ENCODE data around the gene CACNA1I.
"Not testable (repeated sequence)": the region's sequence is repeated elsewhere in the genome, so short reads cannot be mapped to it uniquely, and the experiment has no call there.

CACNA1I gene

DNA sequence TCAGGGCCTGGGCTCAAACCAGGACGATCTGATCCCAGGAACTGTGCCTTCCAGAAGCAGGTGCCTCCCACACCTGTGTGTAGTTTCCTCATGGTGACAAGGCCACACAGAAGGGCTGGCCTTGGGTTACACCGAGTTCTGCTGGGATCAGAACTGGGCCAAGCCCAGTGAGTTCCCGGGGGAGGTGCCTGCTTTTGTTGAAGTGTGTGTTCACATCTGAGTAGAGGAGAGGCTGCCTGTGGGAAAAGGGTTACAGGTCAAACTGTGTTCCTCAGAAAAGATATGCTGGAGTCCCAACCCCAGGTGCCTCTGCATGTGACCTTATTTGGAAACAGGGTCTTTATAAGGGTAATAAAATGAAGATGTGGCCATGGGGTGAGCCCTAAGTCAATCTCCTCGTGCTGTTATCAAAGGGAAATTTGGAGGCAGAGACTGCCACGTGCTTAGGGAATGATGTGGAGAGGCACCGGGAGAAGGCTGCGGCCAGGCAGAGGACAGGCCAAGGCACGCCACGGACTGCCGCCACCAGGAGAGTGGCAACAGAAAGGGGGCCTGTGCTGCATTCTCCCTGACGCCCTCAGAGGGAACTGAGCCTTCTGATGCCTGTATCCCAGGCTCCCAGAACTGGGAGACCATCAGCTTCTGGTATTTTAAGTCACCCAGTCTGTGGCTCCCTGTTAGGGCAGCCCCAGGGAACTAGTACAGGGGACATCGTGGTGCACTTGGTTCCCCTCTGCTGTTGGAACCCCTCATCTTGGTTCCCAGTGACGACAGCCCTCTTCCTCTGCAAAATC is 158.8 kb downstream of the CACNA1I start:
- Histone ChIP-seq H3K9ac (ENCODE audit: low read depth, low read length) (no peak overlapping the region), H3K27me3 (ENCODE audit: control insufficient read depth, insufficient read depth, low read length) (no peaks in the 10 kb centered on the region), H3K4me1 (ENCODE audit: control insufficient read depth, insufficient read depth, low read length) (peaks cover 2% of the 10 kb centered on the region), H3K9me3 (ENCODE audit: control insufficient read depth, insufficient read depth, low read length) (no peaks in the 10 kb centered on the region), H3K36me3 (ENCODE audit: control insufficient read depth, insufficient read depth, low read length) (no peaks in the 10 kb centered on the region), H3K4me3 (ENCODE audit: low read depth, low read length) (no peak overlapping the region)

DNA sequence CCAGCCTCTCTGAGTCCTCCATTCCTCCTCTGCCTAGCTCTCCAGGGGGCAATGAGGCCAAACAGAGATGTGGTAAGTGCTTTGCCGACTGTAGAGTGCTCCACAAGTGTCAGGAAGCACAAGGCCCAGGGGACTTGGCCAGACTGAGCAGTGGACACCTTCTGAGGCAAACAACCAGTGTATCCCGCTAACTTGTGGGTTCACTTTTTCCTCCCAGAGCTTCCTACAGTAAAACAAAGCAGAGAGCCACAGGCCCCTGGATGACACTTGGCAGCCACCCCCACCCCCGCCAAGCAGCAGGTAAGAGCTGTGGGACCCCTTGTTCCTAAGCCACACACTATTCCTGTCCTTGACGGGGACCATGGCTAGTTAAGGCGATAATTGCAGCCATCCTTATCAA is 160.9 kb downstream of the CACNA1I start:
- Histone ChIP-seq H3K9ac (ENCODE audit: low read depth, low read length) (no peak overlapping the region), H3K36me3 (ENCODE audit: control insufficient read depth, insufficient read depth, low read length) (no peaks in the 10 kb centered on the region), H3K27me3 (ENCODE audit: control insufficient read depth, insufficient read depth, low read length) (no peaks in the 10 kb centered on the region), H3K4me3 (ENCODE audit: low read depth, low read length) (no peak overlapping the region), H3K9me3 (ENCODE audit: control insufficient read depth, insufficient read depth, low read length) (no peaks in the 10 kb centered on the region), H3K4me1 (ENCODE audit: control insufficient read depth, insufficient read depth, low read length) (peaks cover 2% of the 10 kb centered on the region)

- no peaks in the 10 kb centered on the region for H3K27me3 ChIP-seq (ENCODE audit: control insufficient read depth, insufficient read depth, low read length)
Observed at GRCh38 chr22:39731881-39732555, 161.5 kb downstream of the CACNA1I start.

GRCh38 chr22:39732625-39733024 is 162.1 kb downstream of the CACNA1I start:
- H3K36me3 ChIP-seq (ENCODE audit: control insufficient read depth, insufficient read depth, low read length) = no peaks in the 10 kb centered on the region
- no peaks in the 10 kb centered on the region for H3K9me3 ChIP-seq (ENCODE audit: control insufficient read depth, insufficient read depth, low read length)
- peaks cover 2% of the 10 kb centered on the region for H3K4me1 ChIP-seq (ENCODE audit: control insufficient read depth, insufficient read depth, low read length)
- no peak overlapping the region for H3K4me3 ChIP-seq (ENCODE audit: low read depth, low read length)
- no peaks in the 10 kb centered on the region for H3K27me3 ChIP-seq (ENCODE audit: control insufficient read depth, insufficient read depth, low read length)
- H3K9ac ChIP-seq (ENCODE audit: low read depth, low read length) = no peak overlapping the region

More at GRCh38 chr22:39731881-39732555, 161.5 kb downstream of the CACNA1I start:
- no peaks in the 10 kb centered on the region for H3K36me3 ChIP-seq (ENCODE audit: control insufficient read depth, insufficient read depth, low read length)
- no peaks in the 10 kb centered on the region for H3K9me3 ChIP-seq (ENCODE audit: control insufficient read depth, insufficient read depth, low read length)
- H3K4me1 ChIP-seq (ENCODE audit: control insufficient read depth, insufficient read depth, low read length) = peaks cover 2% of the 10 kb centered on the region
- H3K9ac ChIP-seq (ENCODE audit: low read depth, low read length) = no peak overlapping the region
- H3K4me3 ChIP-seq (ENCODE audit: low read depth, low read length) = no peak overlapping the region

- no peak overlapping the region for H3K4me3 ChIP-seq (ENCODE audit: low read depth, low read length)
- H3K4me1 ChIP-seq (ENCODE audit: control insufficient read depth, insufficient read depth, low read length) = peaks cover 2% of the 10 kb centered on the region
- no peaks in the 10 kb centered on the region for H3K9me3 ChIP-seq (ENCODE audit: control insufficient read depth, insufficient read depth, low read length)
- H3K27me3 ChIP-seq (ENCODE audit: control insufficient read depth, insufficient read depth, low read length) = no peaks in the 10 kb centered on the region
- H3K9ac ChIP-seq (ENCODE audit: low read depth, low read length) = no peak overlapping the region
- no peaks in the 10 kb centered on the region for H3K36me3 ChIP-seq (ENCODE audit: control insufficient read depth, insufficient read depth, low read length)
Observed at GRCh38 chr22:39733191-39733590, 162.6 kb downstream of the CACNA1I start.

DNA sequence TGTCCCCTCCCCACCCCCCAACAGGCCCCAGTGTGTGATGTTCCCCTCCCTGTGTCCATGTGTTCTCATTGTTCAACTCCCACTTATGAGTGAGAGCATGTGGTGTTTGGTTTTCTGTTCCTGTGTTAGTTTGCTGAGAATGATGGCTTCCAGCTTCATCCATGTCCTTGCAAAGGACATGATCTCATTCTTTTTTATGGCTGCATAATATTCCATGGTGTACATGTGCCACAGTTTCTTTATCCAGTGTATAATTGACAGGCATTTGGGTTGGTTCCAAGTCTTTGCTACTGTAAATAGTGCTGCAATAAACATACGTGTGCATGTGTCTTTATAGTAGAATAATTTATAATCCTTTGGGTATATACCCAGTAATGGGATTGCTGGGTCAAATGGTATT is 163.5 kb downstream of the CACNA1I start:
- not testable (repeated sequence) for H3K4me3 ChIP-seq (ENCODE audit: low read depth, low read length); H3K4me1 ChIP-seq (ENCODE audit: control insufficient read depth, insufficient read depth, low read length); H3K9ac ChIP-seq (ENCODE audit: low read depth, low read length); H3K9me3 ChIP-seq (ENCODE audit: control insufficient read depth, insufficient read depth, low read length); H3K36me3 ChIP-seq (ENCODE audit: control insufficient read depth, insufficient read depth, low read length); H3K27me3 ChIP-seq (ENCODE audit: control insufficient read depth, insufficient read depth, low read length)

DNA sequence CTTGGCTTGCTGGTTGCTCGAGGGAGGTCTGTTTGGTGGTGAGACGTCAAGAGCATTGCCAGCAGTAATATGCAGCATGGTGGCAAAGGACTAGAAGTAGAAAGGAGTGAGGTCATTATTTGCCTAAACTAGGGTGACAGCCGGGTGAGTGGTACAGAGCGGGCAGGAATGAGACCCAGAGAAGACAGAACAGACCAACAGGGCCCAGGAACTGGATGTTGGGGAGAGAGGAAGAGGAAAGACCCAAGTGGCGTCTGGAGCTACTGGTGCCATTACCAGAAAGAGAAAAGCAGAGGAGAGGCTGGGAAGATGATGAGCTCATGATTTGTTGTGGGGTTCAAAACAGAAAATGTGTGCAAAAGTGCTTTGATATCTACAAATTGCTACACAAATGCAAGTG is 164.3 kb downstream of the CACNA1I start:
- no peak overlapping the region for H3K4me3 ChIP-seq (ENCODE audit: low read depth, low read length)
- no peaks in the 10 kb centered on the region for H3K9me3 ChIP-seq (ENCODE audit: control insufficient read depth, insufficient read depth, low read length)
- H3K9ac ChIP-seq (ENCODE audit: low read depth, low read length) = no peak overlapping the region
- H3K4me1 ChIP-seq (ENCODE audit: control insufficient read depth, insufficient read depth, low read length) = no peaks in the 10 kb centered on the region
- no peaks in the 10 kb centered on the region for H3K36me3 ChIP-seq (ENCODE audit: control insufficient read depth, insufficient read depth, low read length)
- H3K27me3 ChIP-seq (ENCODE audit: control insufficient read depth, insufficient read depth, low read length) = no peaks in the 10 kb centered on the region

- H3K36me3 ChIP-seq (ENCODE audit: control insufficient read depth, insufficient read depth, low read length) = no peaks in the 10 kb centered on the region
- H3K27me3 ChIP-seq (ENCODE audit: control insufficient read depth, insufficient read depth, low read length) = no peaks in the 10 kb centered on the region
- H3K4me1 ChIP-seq (ENCODE audit: control insufficient read depth, insufficient read depth, low read length) = no peaks in the 10 kb centered on the region
- H3K9me3 ChIP-seq (ENCODE audit: control insufficient read depth, insufficient read depth, low read length) = no peaks in the 10 kb centered on the region
- no peak overlapping the region for H3K4me3 ChIP-seq (ENCODE audit: low read depth, low read length)
- H3K9ac ChIP-seq (ENCODE audit: low read depth, low read length) = no peak overlapping the region
Observed at GRCh38 chr22:39735776-39736175, 165.2 kb downstream of the CACNA1I start.

DNA sequence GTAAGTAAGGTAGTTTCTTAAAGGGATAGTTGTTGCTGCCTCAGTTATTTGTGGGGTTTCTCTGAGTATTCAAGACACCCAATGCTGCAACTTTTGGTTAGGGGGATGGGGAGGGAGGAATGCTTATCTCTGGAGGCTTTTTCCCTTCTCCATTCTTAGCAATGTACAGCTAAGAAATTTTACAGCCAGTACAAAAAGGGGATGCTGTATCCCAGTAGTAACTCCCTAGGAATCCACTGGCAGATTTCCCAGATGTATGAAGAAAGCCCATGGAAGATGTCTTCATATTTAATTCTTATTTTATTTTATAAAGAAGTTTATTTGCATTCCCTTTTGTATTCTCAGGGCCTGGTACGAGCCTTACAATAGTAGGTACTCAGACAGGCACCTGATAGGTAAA is 168.2 kb downstream of the CACNA1I start:
- Histone ChIP-seq H3K36me3 (ENCODE audit: control insufficient read depth, insufficient read depth, low read length) (no peaks in the 10 kb centered on the region), H3K4me1 (ENCODE audit: control insufficient read depth, insufficient read depth, low read length) (no peaks in the 10 kb centered on the region), H3K9me3 (ENCODE audit: control insufficient read depth, insufficient read depth, low read length) (no peaks in the 10 kb centered on the region), H3K9ac (ENCODE audit: low read depth, low read length) (no peak overlapping the region), H3K27me3 (ENCODE audit: control insufficient read depth, insufficient read depth, low read length) (no peaks in the 10 kb centered on the region), H3K4me3 (ENCODE audit: low read depth, low read length) (no peak overlapping the region)
